MM.1S (cell line): Measurements from ENCODE around the gene TCERG1L.

Experiments used
- EZH2 ChIP-seq: fragments of 300-600 bp; sonication (generic); optimal IDR thresholded peaks from 2 replicates; pipeline ENCODE3; 2017; ENCODE audit warnings: low read depth, mild to moderate bottlenecking, antibody characterized with exemption, low read length, mixed read lengths
- EZH2phosphoT487 ChIP-seq: fragments of 300-600 bp; sonication (generic); IDR thresholded peaks from 2 replicates; pipeline ENCODE4 v1.6.1; 2018; ENCODE audit warnings: antibody characterized with exemption, low read length
- TF ChIP-seq, protein P1 (sequence below): fragments of 300-600 bp; sonication (generic); IDR thresholded peaks from 2 replicates; pipeline ENCODE4 v1.5.1; 2016; ENCODE audit warnings: antibody characterized with exemption, low read length, mixed read lengths

DNA sequence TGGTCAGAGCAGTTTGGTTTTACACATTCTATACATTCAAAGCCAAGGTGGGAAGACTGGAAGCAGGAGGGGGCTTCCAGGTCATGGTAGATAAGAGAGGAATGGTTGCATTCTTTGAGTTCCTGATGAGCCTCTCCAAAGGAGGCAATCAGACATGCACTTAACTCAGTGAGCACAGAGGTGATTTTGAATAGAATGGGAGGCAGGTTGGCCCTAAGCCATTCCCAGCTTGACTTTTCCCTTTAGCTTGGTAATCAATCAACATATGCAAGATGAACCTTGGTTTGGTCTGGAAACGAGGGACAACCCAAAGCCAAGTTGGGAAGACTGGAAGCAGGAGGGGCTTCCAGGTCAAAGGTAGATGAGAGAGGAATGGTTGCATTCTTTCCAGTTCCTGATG, 31.4 kb downstream of the TCERG1L start:
- TF ChIP-seq, protein P1, sequence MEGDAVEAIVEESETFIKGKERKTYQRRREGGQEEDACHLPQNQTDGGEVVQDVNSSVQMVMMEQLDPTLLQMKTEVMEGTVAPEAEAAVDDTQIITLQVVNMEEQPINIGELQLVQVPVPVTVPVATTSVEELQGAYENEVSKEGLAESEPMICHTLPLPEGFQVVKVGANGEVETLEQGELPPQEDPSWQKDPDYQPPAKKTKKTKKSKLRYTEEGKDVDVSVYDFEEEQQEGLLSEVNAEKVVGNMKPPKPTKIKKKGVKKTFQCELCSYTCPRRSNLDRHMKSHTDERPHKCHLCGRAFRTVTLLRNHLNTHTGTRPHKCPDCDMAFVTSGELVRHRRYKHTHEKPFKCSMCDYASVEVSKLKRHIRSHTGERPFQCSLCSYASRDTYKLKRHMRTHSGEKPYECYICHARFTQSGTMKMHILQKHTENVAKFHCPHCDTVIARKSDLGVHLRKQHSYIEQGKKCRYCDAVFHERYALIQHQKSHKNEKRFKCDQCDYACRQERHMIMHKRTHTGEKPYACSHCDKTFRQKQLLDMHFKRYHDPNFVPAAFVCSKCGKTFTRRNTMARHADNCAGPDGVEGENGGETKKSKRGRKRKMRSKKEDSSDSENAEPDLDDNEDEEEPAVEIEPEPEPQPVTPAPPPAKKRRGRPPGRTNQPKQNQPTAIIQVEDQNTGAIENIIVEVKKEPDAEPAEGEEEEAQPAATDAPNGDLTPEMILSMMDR: no peak
- TF ChIP-seq EZH2 (no peak), EZH2phosphoT487 (no peak)
